HEK293 (cell line): ENCODE results near the gene RRP8.

Experiments used
- ZNF133 ChIP-seq: fragments of 450-650 bp; formaldehyde crosslinking; IDR thresholded peaks from 2 replicates; pipeline ENCODE4 v1.5.1; 2016; ENCODE audit warnings: missing biosample characterization, missing genetic modification characterization
- ZNF274 ChIP-seq, 2 experiments: fragments of 200-500 bp in 1 of 2; fragments of 450-650 bp in 1 of 2; sonication (Bioruptor generic) in 1 of 2; formaldehyde crosslinking in 1 of 2; IDR thresholded peaks; 2 replicates each; pipeline versions ENCODE4 v1.5.1 to v1.6.1; 2014 to 2016; ENCODE audit warnings: borderline replicate concordance in 1 of 2, inconsistent platforms in 1 of 2, low read length in 1 of 2, missing biosample characterization in 1 of 2, missing genetic modification characterization in 1 of 2
- TF ChIP-seq, protein P1 (sequence below): fragments of 450-650 bp; formaldehyde crosslinking; IDR thresholded peaks from 2 replicates; pipeline ENCODE4 v1.5.1; 2016; ENCODE audit warnings: missing biosample characterization, missing genetic modification characterization

DNA sequence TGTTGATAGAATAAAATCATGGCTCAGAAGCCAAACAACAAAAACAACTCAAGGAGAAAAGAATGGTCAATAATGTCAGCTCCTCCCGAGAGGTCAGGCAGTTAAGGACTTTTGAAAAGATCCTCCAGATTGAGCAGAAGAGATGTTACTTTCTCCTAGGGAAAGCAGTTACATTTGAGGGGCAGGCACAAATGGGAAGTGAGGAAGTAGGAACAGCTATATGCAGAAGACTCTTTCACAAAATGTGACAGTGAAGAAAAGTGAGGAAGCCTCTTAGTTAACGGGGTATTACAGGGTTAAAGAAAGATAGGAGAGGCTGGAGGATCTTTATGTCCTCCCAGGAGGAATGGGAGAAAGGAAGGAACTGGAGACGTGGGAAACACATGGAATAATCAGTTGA lies 48.8 kb upstream of the RRP8 start:
- TF ChIP-seq ZNF133 (tag by site-specific recombination): no peak
- no peak for TF ChIP-seq ZNF274 (IDR thresholded peaks at IDR 0.05; ENCODE audit: low read length)
- TF ChIP-seq ZNF274 (tag by site-specific recombination; IDR thresholded peaks at IDR 0.05; ENCODE audit: borderline replicate concordance): no peak
- TF ChIP-seq, protein P1, sequence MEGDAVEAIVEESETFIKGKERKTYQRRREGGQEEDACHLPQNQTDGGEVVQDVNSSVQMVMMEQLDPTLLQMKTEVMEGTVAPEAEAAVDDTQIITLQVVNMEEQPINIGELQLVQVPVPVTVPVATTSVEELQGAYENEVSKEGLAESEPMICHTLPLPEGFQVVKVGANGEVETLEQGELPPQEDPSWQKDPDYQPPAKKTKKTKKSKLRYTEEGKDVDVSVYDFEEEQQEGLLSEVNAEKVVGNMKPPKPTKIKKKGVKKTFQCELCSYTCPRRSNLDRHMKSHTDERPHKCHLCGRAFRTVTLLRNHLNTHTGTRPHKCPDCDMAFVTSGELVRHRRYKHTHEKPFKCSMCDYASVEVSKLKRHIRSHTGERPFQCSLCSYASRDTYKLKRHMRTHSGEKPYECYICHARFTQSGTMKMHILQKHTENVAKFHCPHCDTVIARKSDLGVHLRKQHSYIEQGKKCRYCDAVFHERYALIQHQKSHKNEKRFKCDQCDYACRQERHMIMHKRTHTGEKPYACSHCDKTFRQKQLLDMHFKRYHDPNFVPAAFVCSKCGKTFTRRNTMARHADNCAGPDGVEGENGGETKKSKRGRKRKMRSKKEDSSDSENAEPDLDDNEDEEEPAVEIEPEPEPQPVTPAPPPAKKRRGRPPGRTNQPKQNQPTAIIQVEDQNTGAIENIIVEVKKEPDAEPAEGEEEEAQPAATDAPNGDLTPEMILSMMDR: no peak
